Measurements from ENCODE around the gene SPARC. TPM values are rescaled to one million over a fixed set of nuclear protein-coding genes. Genes with fewer than 3 reads are reported as not detected.
A peak's percentile ranks its signal among the peaks of the same experiment; 100 is the strongest.

SPARC gene
- total RNA-seq, 1 donor from 2014 or later, result 935 TPM

DNA sequence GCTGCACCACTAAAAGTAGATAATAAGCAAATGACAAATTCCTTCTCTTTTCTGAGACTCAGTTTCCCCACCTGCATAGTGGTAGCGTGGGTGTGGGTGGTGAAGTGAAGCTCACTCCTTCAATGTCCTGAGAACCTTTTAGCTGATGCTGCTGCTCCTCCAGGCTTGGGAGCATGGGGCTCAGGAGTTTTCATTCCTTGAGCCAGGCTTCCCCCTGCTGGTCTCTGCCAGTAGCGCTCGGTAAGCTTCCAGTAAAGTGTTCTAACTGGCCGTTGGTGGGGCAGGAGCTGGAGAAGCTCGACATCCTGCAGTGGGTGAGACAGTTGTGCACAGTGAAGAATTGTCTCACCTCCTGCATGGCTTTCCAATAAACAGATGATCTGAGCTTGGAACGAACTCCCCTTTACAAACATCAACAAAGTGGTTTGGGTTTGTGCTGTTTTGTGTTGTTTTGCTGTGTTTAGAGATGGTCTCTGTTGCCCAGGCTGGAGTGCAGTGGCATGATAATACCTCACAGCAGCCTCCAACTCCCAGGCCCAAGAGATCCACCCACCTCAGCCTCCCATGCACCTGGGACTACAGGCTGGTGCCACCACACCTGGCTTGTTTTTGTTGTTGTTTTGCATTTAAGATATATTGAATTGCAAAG lies 34.6 kb downstream of the SPARC start:
- TF ChIP-seq, protein P1, sequence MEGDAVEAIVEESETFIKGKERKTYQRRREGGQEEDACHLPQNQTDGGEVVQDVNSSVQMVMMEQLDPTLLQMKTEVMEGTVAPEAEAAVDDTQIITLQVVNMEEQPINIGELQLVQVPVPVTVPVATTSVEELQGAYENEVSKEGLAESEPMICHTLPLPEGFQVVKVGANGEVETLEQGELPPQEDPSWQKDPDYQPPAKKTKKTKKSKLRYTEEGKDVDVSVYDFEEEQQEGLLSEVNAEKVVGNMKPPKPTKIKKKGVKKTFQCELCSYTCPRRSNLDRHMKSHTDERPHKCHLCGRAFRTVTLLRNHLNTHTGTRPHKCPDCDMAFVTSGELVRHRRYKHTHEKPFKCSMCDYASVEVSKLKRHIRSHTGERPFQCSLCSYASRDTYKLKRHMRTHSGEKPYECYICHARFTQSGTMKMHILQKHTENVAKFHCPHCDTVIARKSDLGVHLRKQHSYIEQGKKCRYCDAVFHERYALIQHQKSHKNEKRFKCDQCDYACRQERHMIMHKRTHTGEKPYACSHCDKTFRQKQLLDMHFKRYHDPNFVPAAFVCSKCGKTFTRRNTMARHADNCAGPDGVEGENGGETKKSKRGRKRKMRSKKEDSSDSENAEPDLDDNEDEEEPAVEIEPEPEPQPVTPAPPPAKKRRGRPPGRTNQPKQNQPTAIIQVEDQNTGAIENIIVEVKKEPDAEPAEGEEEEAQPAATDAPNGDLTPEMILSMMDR (IDR thresholded peaks at IDR 0.05), result peak; percentile 77 to 84 (median 82)

DNA sequence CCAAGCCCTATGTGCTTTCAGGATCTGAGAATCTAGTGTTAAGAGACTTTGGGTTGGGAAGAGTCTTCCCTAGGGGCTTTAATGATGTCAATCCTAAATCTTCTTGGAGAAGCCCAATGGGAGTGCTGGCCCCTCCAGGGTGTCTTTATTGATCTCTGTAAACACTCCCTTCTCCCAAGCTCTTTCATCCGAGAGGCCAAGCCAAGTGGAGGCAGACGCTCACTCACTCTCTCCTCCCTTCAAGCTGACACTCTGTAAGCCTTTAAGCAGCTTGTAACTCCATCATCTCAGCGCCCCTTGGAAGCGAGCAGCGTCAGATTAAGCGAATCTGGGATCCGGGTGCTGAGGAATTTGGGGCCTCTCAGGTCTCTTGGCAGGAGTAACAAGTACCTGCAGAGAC lies 37.7 kb downstream of the SPARC start:
- H3K4me3 ChIP-seq, result no peak overlapping the region
- no peak for DNase-seq (ENCODE audit: low spot score in 2 of 2)
- H3K36me3 ChIP-seq, result no peaks in the 10 kb centered on the region
- no peak overlapping the region for H3K27ac ChIP-seq
- H3K9me3 ChIP-seq, result no peaks in the 10 kb centered on the region
- H3K27me3 ChIP-seq, result no peaks in the 10 kb centered on the region
- TF ChIP-seq, protein P1 (IDR thresholded peaks at IDR 0.05), result no peak
- no peaks in the 10 kb centered on the region for H3K4me1 ChIP-seq
- intact Hi-C loops (cut with DNase I), result no loop called here

More for the DNA sequence above, 34.6 kb downstream of the SPARC start:
- H3K27ac ChIP-seq, result no peak overlapping the region
- no peaks in the 10 kb centered on the region for H3K9me3 ChIP-seq
- no peaks in the 10 kb centered on the region for H3K4me1 ChIP-seq
- no peaks in the 10 kb centered on the region for H3K27me3 ChIP-seq
- DNase-seq (ENCODE audit: low spot score in 2 of 2), result peak in 1 of 2 donors; percentile 85
- no peaks in the 10 kb centered on the region for H3K36me3 ChIP-seq
- intact Hi-C loops (cut with DNase I), result loop anchor here (1.0 kb wide), 1 partner anchor 205 kb away; the partner anchor contains the start of gene SLC36A1
- H3K4me3 ChIP-seq, result no peak overlapping the region

DNA sequence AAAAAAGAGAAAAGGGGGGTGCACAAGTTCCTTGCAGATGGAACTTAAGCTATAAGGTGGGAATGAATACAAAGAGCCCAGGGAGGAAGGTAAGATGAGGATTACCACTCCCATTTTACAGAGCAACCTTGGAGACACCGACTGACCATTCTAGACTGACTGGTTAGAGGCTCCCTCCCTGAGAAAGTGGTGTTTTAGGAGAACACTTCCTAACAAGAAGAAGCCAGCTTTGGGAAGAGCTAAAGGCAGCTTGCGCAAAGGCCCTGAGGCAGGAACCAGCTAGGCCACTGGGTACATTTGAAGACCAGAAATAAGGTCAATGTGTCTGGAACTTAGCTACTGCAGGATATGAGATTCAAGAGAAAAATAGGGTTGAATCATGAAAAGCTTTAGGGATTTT lies 38.6 kb downstream of the SPARC start:
- DNase-seq (ENCODE audit: low spot score in 2 of 2), result no peak
- H3K4me3 ChIP-seq, result no peak overlapping the region
- no peaks in the 10 kb centered on the region for H3K27me3 ChIP-seq
- H3K27ac ChIP-seq, result no peak overlapping the region
- no peaks in the 10 kb centered on the region for H3K36me3 ChIP-seq
- intact Hi-C loops (cut with DNase I), result no loop called here
- no peaks in the 10 kb centered on the region for H3K4me1 ChIP-seq
- no peaks in the 10 kb centered on the region for H3K9me3 ChIP-seq
- TF ChIP-seq, protein P1 (IDR thresholded peaks at IDR 0.05), result no peak

DNA sequence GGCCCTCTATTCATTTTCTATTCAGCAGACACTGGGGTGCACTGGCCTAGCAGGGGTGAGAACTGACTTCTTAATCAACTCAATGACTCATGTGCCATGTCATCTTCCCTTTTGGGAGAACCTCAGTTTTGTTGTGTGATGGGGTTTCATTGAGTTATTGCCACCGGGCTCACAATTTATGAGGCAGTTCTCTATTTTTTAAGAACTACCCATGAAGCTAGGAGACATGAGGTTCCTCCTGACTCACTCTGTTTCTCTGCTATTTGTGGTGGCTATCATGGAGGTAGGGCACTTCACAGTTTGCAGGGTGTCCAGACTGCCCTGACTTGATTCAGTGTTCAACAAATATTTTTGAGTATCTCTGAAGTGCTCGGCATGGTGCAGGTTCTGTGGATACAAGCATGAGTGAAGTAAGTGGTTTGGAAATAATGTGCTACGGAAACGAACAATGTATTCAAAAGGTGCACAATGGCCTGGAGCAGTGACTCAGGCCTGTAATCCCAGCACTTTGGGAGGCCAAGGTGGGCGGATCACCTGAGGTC lies 39.3 kb downstream of the SPARC start:
- no peak for DNase-seq (ENCODE audit: low spot score in 2 of 2)
- Histone ChIP-seq H3K9me3 (no peaks in the 10 kb centered on the region), H3K4me3 (no peak overlapping the region), H3K27me3 (no peaks in the 10 kb centered on the region), H3K27ac (no peak overlapping the region), H3K36me3 (no peaks in the 10 kb centered on the region), H3K4me1 (no peaks in the 10 kb centered on the region)
- intact Hi-C loops (cut with DNase I), result no loop called here
- TF ChIP-seq, protein P1 (IDR thresholded peaks at IDR 0.05), result no peak

DNA sequence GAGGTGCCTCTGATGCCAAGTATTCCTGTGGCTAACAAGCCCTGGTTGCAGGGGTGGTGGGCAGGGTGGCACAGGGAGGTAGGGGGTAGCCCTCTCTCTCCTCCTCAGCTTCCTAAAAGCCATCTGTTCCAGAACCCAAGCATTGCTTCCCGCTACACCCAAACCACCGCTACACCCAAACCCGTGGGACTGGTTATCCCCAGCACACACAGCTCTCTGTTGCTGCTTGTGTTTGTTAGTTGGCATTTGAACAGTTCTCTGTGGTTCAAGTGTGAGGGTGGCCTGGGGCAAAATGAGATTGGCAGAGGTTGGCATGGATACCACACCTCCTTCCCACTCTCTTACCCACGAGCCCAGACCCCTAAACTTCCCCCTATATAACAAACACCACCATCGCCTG lies 40.4 kb downstream of the SPARC start:
- no peaks in the 10 kb centered on the region for H3K27me3 ChIP-seq
- TF ChIP-seq, protein P1 (IDR thresholded peaks at IDR 0.05), result no peak
- H3K4me1 ChIP-seq, result no peaks in the 10 kb centered on the region
- DNase-seq (ENCODE audit: low spot score in 2 of 2), result no peak
- no peak overlapping the region for H3K27ac ChIP-seq
- intact Hi-C loops (cut with DNase I), result no loop called here
- H3K9me3 ChIP-seq, result no peaks in the 10 kb centered on the region
- no peak overlapping the region for H3K4me3 ChIP-seq
- H3K36me3 ChIP-seq, result no peaks in the 10 kb centered on the region

All from ascending aorta (tissue), 2 donors.